HG02943 (cell line): Measurements from ENCODE around the gene TCEAL7.

Experiments
- ATAC-seq: cut with Tn5 transposase; IDR thresholded peaks from one replicate; pipeline ENCODE4 v1.9.1; 2021; ENCODE audit warnings: mild to moderate bottlenecking, low read depth, moderate library complexity; ENCODE audit not compliant: unreplicated experiment

Gene TCEAL7

GRCh38 chrX:103363046-103363445, 33.0 kb downstream of the TCEAL7 start:
- no peak for ATAC-seq

GRCh38 chrX:103367502-103367901, 37.5 kb downstream of the TCEAL7 start:
- no peak for ATAC-seq

- no peak for ATAC-seq
These were observed 39.4 kb downstream of the TCEAL7 start for GRCh38 chrX:103369479-103369878.

GRCh38 chrX:103372886-103373285, 42.8 kb downstream of the TCEAL7 start:
- no peak for ATAC-seq

- ATAC-seq, result no peak
These were observed 43.5 kb downstream of the TCEAL7 start for GRCh38 chrX:103373581-103373980.

GRCh38 chrX:103376118-103376978, 46.3 kb downstream of the TCEAL7 start, which contains the start of gene BEX3:
TSS of gene BEX3 (plus strand) at chrX:103376538. CDS start at chrX:103377522, 984 bp downstream.
- no peak for ATAC-seq

GRCh38 chrX:103376979-103377324, 46.9 kb downstream of the TCEAL7 start:
- no peak for ATAC-seq

GRCh38 chrX:103378990-103379389, 49.0 kb downstream of the TCEAL7 start:
- ATAC-seq, result no peak
